Esophagus squamous epithelium (tissue), 5 donors: ENCODE measurements around the gene MMD. TPM values are rescaled to one million over a fixed set of nuclear protein-coding genes. Genes with fewer than 3 reads are reported as not detected.
A peak's percentile ranks its signal among the peaks of the same experiment; 100 is the strongest.

ENCODE experiments used
- DNase-seq: peaks from one replicate; lab custom pipeline; 2025; lab: John Stamatoyannopoulos, UW
- H3K27ac ChIP-seq, 4 donors: fragments of 200-600 bp; sonication (generic); one replicate each; pipeline ENCODE4 v1.5.1; 2016 to 2019; ENCODE audit warnings: mild to moderate bottlenecking in 1 of 4
- H3K27me3 ChIP-seq, 4 donors: fragments of 200-600 bp; sonication (generic); 1 replicate in 3 of 4; 2 replicates in 1 of 4; pipeline versions ENCODE4 v1.5.1 to v1.6.0; 2017 to 2021; ENCODE audit warnings: antibody characterized with exemption in 1 of 4
- H3K36me3 ChIP-seq, 3 donors: fragments of 200-600 bp; sonication (generic); one replicate each; pipeline ENCODE4 v1.5.1; 2016 to 2019
- H3K4me1 ChIP-seq, 3 donors: fragments of 200-600 bp; sonication (generic); one replicate each; pipeline ENCODE4 v1.5.1; 2017 to 2019
- H3K4me3 ChIP-seq, 4 donors: fragments of 200-600 bp; sonication (generic); 1 replicate in 3 of 4; 2 replicates in 1 of 4; pipeline ENCODE4 v1.5.1; 2016 to 2019; ENCODE audit warnings: mild to moderate bottlenecking in 2 of 4, moderate library complexity in 1 of 4
- H3K9me3 ChIP-seq, 3 donors: fragments of 200-600 bp; sonication (generic); one replicate each; pipeline ENCODE4 v1.5.1; 2016 to 2019
- CTCF ChIP-seq, 6 experiments: fragments of 450-650 bp in 4 of 6; fragments of 200-600 bp in 2 of 6; sonication (generic) in 2 of 6; IDR thresholded peaks; one replicate each; pipeline ENCODE4 v1.5.1; 2016 to 2019; ENCODE audit warnings: antibody characterized with exemption in 6 of 6, mild to moderate bottlenecking in 4 of 6, moderate library complexity in 4 of 6
- POLR2A ChIP-seq, 4 donors: fragments of 450-650 bp; IDR thresholded peaks; one replicate each; pipeline ENCODE4 v1.6.1; 2017; ENCODE audit warnings: antibody characterized with exemption in 4 of 4, mild to moderate bottlenecking in 4 of 4, moderate library complexity in 3 of 4
- WGBS, 2 donors: methylation state at CpG; one replicate each; pipeline ENCODE4 v1.1.5; 2018; 5-methylcytosine and 5-hydroxymethylcytosine counted together
- intact Hi-C: fragments of 100-400 bp; cut with DNase I; formaldehyde crosslinking; loops from one replicate; pipeline ENCODE4 v1.15.0; 2022
- total RNA-seq, 4 donors: library from RNA; depleted of rRNA; stranded (reverse); fragments of >200 nt; gene quantifications; one replicate each; pipeline ENCODE4 v1.1.0, GENCODE V29; 2016
- donor health status: DM: yes; HTN: yes; CAD: no.

Gene MMD
- total RNA-seq, 4 donors from 2014 or later: 1.3 to 14.7 (median 8.9) TPM

GRCh38 chr17:55454906-55455474 is 33.4 kb upstream of the MMD start:
- peak overlapping the region in 3 of 4 donors; percentile 34 to 65 (median 45) for H3K27ac ChIP-seq
- TF ChIP-seq POLR2A (IDR thresholded peaks at IDR 0.05) (no peak), CTCF (IDR thresholded peaks at IDR 0.05) (no peak)
- no peak overlapping the region for H3K4me3 ChIP-seq
- H3K27me3 ChIP-seq: no peaks in the 10 kb centered on the region
- no peaks in the 10 kb centered on the region for H3K36me3 ChIP-seq
- intact Hi-C loops: no loop called here
- H3K9me3 ChIP-seq: no peaks in the 10 kb centered on the region
- WGBS, 2 donors: 39 to 60% methylated on average over 4 of the region's 4 CpGs
- H3K4me1 ChIP-seq: peaks cover 0 to 45% (median 6%) of the 10 kb centered on the region in 3 donors
- no peak for DNase-seq

- H3K36me3 ChIP-seq: no peaks in the 10 kb centered on the region
- intact Hi-C loops: no loop called here
- no peak overlapping the region for H3K4me3 ChIP-seq
- WGBS, 2 donors: 33 to 45% methylated on average over 5 to 6 of the region's 6 CpGs
- peaks cover 0 to 45% (median 6%) of the 10 kb centered on the region in 3 donors for H3K4me1 ChIP-seq
- H3K9me3 ChIP-seq: no peaks in the 10 kb centered on the region
- TF ChIP-seq POLR2A (IDR thresholded peaks at IDR 0.05) (no peak), CTCF (IDR thresholded peaks at IDR 0.05) (no peak)
- H3K27ac ChIP-seq: peak overlapping the region in 2 of 4 donors; percentile 28 to 79
- DNase-seq: no peak
- H3K27me3 ChIP-seq: no peaks in the 10 kb centered on the region
Measured at GRCh38 chr17:55453839-55454557, 32.4 kb upstream of the MMD start.

GRCh38 chr17:55452139-55452790 is 30.6 kb upstream of the MMD start:
- intact Hi-C loops: no loop called here
- WGBS, 2 donors: 37 to 40% methylated on average over 5 of the region's 5 CpGs
- Histone ChIP-seq H3K36me3 (no peaks in the 10 kb centered on the region), H3K9me3 (no peaks in the 10 kb centered on the region), H3K27ac (peak overlapping the region in 3 of 4 donors; percentile 59 to 82 (median 79)), H3K4me1 (peaks cover 0 to 45% (median 6%) of the 10 kb centered on the region in 3 donors), H3K27me3 (no peaks in the 10 kb centered on the region), H3K4me3 (no peak overlapping the region)
- no peak for DNase-seq
- TF ChIP-seq POLR2A (IDR thresholded peaks at IDR 0.05) (no peak), CTCF (IDR thresholded peaks at IDR 0.05) (no peak)

- H3K9me3 ChIP-seq: no peaks in the 10 kb centered on the region
- no peaks in the 10 kb centered on the region for H3K36me3 ChIP-seq
- no peak for TF ChIP-seq POLR2A (IDR thresholded peaks at IDR 0.05)
- no peak for TF ChIP-seq CTCF (IDR thresholded peaks at IDR 0.05)
- intact Hi-C loops: no loop called here
- peak overlapping the region in 3 of 4 donors; percentile 19 to 79 (median 59) for H3K27ac ChIP-seq
- H3K4me1 ChIP-seq: peaks cover 0 to 48% (median 6%) of the 10 kb centered on the region in 3 donors
- DNase-seq: no peak
- H3K27me3 ChIP-seq: no peaks in the 10 kb centered on the region
- H3K4me3 ChIP-seq: no peak overlapping the region
- 71 to 84% methylated on average over 2 of the region's 2 CpGs for WGBS, 2 donors
Measured at GRCh38 chr17:55451758-55452138, 30.1 kb upstream of the MMD start.

- intact Hi-C loops: no loop called here
- Histone ChIP-seq H3K4me3 (no peak overlapping the region), H3K27ac (peak overlapping the region in 3 of 4 donors; percentile 59 to 79 (median 70)), H3K9me3 (no peaks in the 10 kb centered on the region), H3K27me3 (no peaks in the 10 kb centered on the region), H3K4me1 (peaks cover 0 to 51% (median 6%) of the 10 kb centered on the region in 3 donors), H3K36me3 (no peaks in the 10 kb centered on the region)
- WGBS, 2 donors: 72 to 81% methylated on average over 1 of the region's 1 CpG
- no peak for DNase-seq
- TF ChIP-seq POLR2A (IDR thresholded peaks at IDR 0.05) (no peak), CTCF (IDR thresholded peaks at IDR 0.05) (no peak)
Measured at GRCh38 chr17:55451203-55451641, 29.6 kb upstream of the MMD start.
